ENCODE results near the gene PC.

- no peak for TF ChIP-seq REST (IDR thresholded peaks at IDR 0.05; ENCODE audit: low read depth)
- no peak for TF ChIP-seq FOXM1 (IDR thresholded peaks at IDR 0.05; ENCODE audit: borderline replicate concordance, low read depth)
- TF ChIP-seq EP300 (IDR thresholded peaks at IDR 0.05; ENCODE audit: borderline replicate concordance): no peak
These were observed 18.7 kb upstream of the PC start for GRCh38 chr11:66976925-66977324.

All from Ishikawa (cell line).